ENCODE measurements around the gene CLBA1.
"Not testable (repeated sequence)": the region's sequence is repeated elsewhere in the genome, so short reads cannot be mapped to it uniquely, and the experiment has no call there.

Gene CLBA1

GRCh38 chr14:104985675-104986486 lies at the start of gene CLBA1:
Gene CLBA1, plus strand, starts transcription at chr14:104985788. Its CDS starts 644 bp downstream, at chr14:104986432.
- Mint-ChIP-seq H3K4me1 (peaks cover 8% of the 10 kb centered on the region), H3K36me3 (no peaks in the 10 kb centered on the region), H3K27me3 (no peaks in the 10 kb centered on the region), H3K9me3 (no peaks in the 10 kb centered on the region), H3K27ac (peak within 1 kb of the TSS; percentile 91), H3K4me3 (peak within 1 kb of the TSS; percentile 82)

- Mint-ChIP-seq H3K4me1 (peaks cover 8% of the 10 kb centered on the region), H3K27me3 (no peaks in the 10 kb centered on the region), H3K4me3 (no peak overlapping the region), H3K36me3 (no peaks in the 10 kb centered on the region), H3K9me3 (no peaks in the 10 kb centered on the region), H3K27ac (no peak overlapping the region)
These were observed 49.6 kb upstream of the CLBA1 start for GRCh38 chr14:104935955-104936354.

GRCh38 chr14:104936361-104937155 lies 49.0 kb upstream of the CLBA1 start:
- H3K4me1 Mint-ChIP-seq, result peaks cover 8% of the 10 kb centered on the region
- no peak overlapping the region for H3K27ac Mint-ChIP-seq
- H3K4me3 Mint-ChIP-seq, result no peak overlapping the region
- no peaks in the 10 kb centered on the region for H3K27me3 Mint-ChIP-seq
- no peaks in the 10 kb centered on the region for H3K36me3 Mint-ChIP-seq
- H3K9me3 Mint-ChIP-seq, result no peaks in the 10 kb centered on the region

GRCh38 chr14:104937161-104937560 lies 48.4 kb upstream of the CLBA1 start:
- no peaks in the 10 kb centered on the region for H3K27me3 Mint-ChIP-seq
- H3K9me3 Mint-ChIP-seq, result no peaks in the 10 kb centered on the region
- peaks cover 8% of the 10 kb centered on the region for H3K4me1 Mint-ChIP-seq
- H3K36me3 Mint-ChIP-seq, result no peaks in the 10 kb centered on the region
- no peak overlapping the region for H3K27ac Mint-ChIP-seq
- no peak overlapping the region for H3K4me3 Mint-ChIP-seq

- Mint-ChIP-seq H3K27ac (no peak overlapping the region), H3K4me3 (no peak overlapping the region), H3K27me3 (no peaks in the 10 kb centered on the region)
These were observed 47.8 kb upstream of the CLBA1 start for GRCh38 chr14:104937694-104938365.

GRCh38 chr14:104938436-104938835 lies 47.2 kb upstream of the CLBA1 start:
- Mint-ChIP-seq H3K4me1 (peaks cover 8% of the 10 kb centered on the region), H3K27ac (no peak overlapping the region), H3K4me3 (no peak overlapping the region), H3K36me3 (no peaks in the 10 kb centered on the region), H3K9me3 (no peaks in the 10 kb centered on the region), H3K27me3 (no peaks in the 10 kb centered on the region)

More at GRCh38 chr14:104937694-104938365, 47.8 kb upstream of the CLBA1 start:
- H3K4me1 Mint-ChIP-seq, result peaks cover 8% of the 10 kb centered on the region
- no peaks in the 10 kb centered on the region for H3K9me3 Mint-ChIP-seq
- H3K36me3 Mint-ChIP-seq, result no peaks in the 10 kb centered on the region

GRCh38 chr14:104938960-104939359 lies 46.6 kb upstream of the CLBA1 start:
- Mint-ChIP-seq H3K4me1 (peaks cover 8% of the 10 kb centered on the region), H3K36me3 (no peaks in the 10 kb centered on the region), H3K27ac (no peak overlapping the region), H3K27me3 (no peaks in the 10 kb centered on the region), H3K4me3 (no peak overlapping the region), H3K9me3 (no peaks in the 10 kb centered on the region)

- H3K36me3 Mint-ChIP-seq, result no peaks in the 10 kb centered on the region
- no peak overlapping the region for H3K27ac Mint-ChIP-seq
- H3K27me3 Mint-ChIP-seq, result no peaks in the 10 kb centered on the region
- H3K9me3 Mint-ChIP-seq, result no peaks in the 10 kb centered on the region
- no peak overlapping the region for H3K4me3 Mint-ChIP-seq
- H3K4me1 Mint-ChIP-seq, result peaks cover 3% of the 10 kb centered on the region
These were observed 45.8 kb upstream of the CLBA1 start for GRCh38 chr14:104939666-104940410.

- no peaks in the 10 kb centered on the region for H3K9me3 Mint-ChIP-seq
- no peaks in the 10 kb centered on the region for H3K4me1 Mint-ChIP-seq
- no peak overlapping the region for H3K27ac Mint-ChIP-seq
- no peak overlapping the region for H3K4me3 Mint-ChIP-seq
- no peaks in the 10 kb centered on the region for H3K27me3 Mint-ChIP-seq
- no peaks in the 10 kb centered on the region for H3K36me3 Mint-ChIP-seq
These were observed 45.0 kb upstream of the CLBA1 start for GRCh38 chr14:104940526-104941150.

- no peaks in the 10 kb centered on the region for H3K27me3 Mint-ChIP-seq
- no peak overlapping the region for H3K27ac Mint-ChIP-seq
- no peaks in the 10 kb centered on the region for H3K4me1 Mint-ChIP-seq
- H3K36me3 Mint-ChIP-seq, result no peaks in the 10 kb centered on the region
- H3K4me3 Mint-ChIP-seq, result no peak overlapping the region
- no peaks in the 10 kb centered on the region for H3K9me3 Mint-ChIP-seq
These were observed 43.9 kb upstream of the CLBA1 start for GRCh38 chr14:104941508-104942365.

GRCh38 chr14:104942586-104942985 lies 43.0 kb upstream of the CLBA1 start:
- no peak overlapping the region for H3K27ac Mint-ChIP-seq
- no peaks in the 10 kb centered on the region for H3K9me3 Mint-ChIP-seq
- H3K36me3 Mint-ChIP-seq, result no peaks in the 10 kb centered on the region
- no peaks in the 10 kb centered on the region for H3K4me1 Mint-ChIP-seq
- no peaks in the 10 kb centered on the region for H3K27me3 Mint-ChIP-seq
- no peak overlapping the region for H3K4me3 Mint-ChIP-seq

- not testable (repeated sequence) for H3K4me3 Mint-ChIP-seq, H3K4me1 Mint-ChIP-seq, H3K27ac Mint-ChIP-seq
These were observed 42.2 kb upstream of the CLBA1 start for GRCh38 chr14:104943216-104944015.

GRCh38 chr14:104944016-104944308 lies 41.6 kb upstream of the CLBA1 start:
- H3K27ac Mint-ChIP-seq, H3K9me3 Mint-ChIP-seq, H3K36me3 Mint-ChIP-seq, H3K4me3 Mint-ChIP-seq, H3K27me3 Mint-ChIP-seq, H3K4me1 Mint-ChIP-seq: not testable (repeated sequence)

More at GRCh38 chr14:104943216-104944015, 42.2 kb upstream of the CLBA1 start:
- H3K36me3 Mint-ChIP-seq, H3K27me3 Mint-ChIP-seq, H3K9me3 Mint-ChIP-seq: not testable (repeated sequence)
